GM04504 (cell line): ENCODE data around the gene SDK1.

Source experiments
- DNase-seq: peaks from one replicate; pipeline ENCODE4 v3.0.0-alpha.2; 2012; ENCODE audit warnings: low read depth

The SDK1 gene

DNA sequence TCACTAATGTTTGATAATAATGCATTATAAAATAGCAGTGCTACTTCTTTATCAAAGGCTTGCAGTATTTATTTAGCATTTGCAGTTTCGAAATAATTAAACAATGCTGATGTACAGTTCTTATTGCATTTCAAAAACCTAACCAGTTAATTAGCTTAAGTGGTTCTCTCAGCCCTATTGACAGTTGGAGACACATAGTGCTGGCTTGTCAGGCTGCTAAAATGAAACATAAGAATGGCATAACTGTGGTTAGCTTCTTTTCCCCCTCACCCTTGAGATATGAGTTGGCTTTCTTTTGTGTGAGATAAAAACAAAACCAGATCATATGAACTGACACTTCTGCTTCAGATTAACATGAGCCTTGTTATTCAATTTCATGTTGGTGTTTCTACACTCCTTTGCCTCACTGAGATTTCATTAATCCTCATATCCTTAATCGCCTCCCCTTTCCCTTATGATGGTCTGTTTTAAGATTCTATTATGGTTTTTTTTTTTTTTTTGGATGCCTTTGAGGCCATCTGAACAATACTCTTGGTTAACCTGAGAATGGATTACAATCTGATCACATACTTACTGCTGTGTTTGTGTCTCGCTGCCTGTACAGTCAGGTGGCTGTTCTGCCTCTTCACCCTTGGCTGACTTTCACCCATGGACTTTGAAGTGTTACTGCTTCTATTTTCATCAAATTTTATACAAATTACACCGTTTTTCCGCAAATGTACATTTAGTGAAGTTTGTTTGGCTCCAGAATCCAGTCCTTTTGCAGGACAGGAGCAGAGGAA is 108.0 kb downstream of the SDK1 start:
- no peak for DNase-seq

DNA sequence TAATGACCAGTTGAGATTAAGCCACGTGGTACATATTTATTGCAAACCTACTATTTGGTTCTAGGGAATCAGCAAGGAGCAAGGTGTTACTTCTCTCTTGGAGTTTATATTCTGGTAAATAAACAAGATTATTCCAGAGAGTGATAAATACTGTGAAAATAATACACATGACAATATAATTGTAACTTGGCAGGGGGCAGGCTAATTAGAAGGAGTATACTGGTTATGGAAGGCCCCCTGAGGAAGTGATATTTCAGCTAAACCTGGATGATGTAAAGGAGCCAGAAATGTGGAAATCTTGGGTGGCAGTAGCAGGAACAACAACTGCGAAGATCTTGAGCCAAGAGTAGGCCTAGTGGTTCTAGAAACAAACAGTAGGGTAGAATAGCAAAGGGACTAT is 111.8 kb downstream of the SDK1 start:
- DNase-seq = no peak

DNA sequence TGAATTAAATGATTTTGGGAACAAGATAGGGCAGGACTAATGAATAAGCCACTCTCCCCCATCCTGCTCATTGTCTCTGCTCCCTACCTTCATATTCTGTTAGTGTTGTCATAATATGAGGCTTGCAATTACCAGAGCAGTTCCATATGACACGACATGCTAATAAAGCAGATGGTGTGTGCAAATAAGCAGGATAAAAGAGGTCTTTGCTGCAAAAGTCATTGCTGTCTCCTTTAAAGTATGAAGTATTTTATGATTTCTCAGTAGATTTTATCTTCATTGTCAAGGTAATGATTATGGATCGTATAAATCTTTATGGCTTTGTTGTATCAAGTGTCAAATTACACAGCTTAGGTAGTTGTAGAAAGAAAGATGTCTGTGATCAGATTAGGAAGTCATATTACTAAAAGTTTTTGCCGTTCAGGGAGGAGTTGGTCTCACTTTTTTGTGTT is 114.8 kb downstream of the SDK1 start:
- no peak for DNase-seq

DNA sequence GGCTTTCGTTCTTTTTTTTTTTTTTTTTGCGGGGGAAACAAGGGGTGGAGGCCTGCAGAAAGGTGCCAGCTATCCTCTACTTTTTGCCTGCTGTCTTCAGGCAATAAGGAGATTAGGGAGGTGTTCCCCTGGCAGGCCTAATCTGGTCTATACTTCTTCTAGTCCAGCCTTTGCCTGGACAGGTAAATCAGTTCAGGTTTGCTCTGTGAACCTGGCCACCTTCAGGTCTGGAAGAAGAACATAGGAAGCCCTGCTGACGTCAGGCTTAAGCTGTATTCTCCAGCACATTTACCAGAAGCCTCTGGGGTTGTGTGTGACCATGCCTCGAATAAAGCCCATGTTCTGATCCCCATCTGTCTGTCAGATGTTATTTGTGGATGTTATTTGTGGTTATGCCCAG is 115.4 kb downstream of the SDK1 start:
- DNase-seq = no peak

DNA sequence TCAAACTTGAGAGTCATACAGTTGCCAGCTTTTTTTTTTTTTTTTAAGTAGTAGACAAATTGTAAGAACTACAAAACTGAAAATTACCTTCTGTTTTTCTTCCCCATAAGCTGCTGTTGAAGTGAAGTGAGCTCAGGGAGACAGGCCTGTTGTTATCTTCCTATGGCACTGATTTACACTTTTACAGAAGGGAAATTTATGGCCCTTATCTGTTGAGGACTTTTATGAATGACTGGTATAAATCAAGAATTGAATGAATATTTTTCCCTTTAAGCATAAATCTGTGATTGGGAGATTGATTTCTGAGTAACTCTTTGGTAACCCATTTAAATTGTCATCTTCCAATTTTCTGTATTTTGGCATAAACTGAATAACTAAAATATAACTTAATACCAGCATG is 124.0 kb downstream of the SDK1 start:
- DNase-seq = no peak

DNA sequence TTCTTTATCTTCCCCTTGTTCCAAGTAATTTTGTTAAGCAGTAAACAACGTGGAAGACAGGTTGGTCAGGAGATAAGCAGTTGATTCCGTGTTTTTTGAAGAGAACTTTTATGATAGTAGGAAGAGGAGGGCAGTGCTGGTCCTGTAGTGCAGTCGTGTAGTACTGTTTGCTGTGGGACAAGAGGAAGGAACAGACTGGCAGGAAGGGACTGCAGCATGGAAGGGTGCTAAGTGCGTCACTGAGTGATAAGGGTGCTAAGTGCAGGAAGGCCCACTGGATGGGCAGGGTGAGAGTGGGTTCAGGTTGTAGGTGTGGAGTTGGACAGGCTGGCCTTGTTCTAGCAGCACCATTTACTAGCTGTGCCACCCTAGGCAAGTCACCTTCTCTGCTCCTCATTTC is 125.0 kb downstream of the SDK1 start:
- no peak for DNase-seq

DNA sequence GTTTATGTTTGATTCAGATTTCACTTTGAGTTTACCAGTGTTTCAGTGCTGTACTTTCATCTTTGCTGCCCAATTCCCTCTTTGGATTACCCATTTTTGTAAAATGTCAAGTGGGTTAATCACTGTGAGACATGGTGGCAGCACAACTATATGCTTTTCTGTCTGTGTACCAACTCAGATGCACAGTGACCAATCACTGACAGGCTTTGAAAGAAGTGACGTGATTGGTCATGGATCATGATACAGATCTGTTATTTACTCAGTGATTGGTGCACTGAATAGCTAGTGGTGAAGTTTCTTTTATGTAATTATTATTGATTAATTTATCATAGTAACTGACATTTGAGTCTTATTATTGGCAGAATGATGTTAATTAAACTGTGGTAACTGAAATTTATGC is 126.9 kb downstream of the SDK1 start:
- DNase-seq = no peak

DNA sequence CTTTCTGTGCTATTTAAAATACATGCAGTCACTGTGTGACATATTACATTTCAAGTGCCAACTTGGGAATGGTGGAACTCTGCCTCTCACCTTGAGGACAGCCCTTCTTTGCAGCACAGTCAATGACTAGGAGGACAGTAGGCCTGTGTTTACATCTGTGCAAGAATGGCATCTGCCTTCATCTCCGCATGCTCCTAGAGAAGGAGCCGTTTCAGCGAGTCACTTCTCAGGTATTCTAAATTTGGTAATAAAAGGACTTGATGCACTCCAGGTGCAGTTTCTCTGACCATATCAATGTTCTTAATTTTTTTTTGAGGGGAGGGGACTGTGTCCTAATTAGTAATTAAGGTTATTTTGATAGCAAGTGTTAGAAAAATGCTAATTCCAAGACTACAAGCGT is 128.9 kb downstream of the SDK1 start:
- DNase-seq = no peak

DNA sequence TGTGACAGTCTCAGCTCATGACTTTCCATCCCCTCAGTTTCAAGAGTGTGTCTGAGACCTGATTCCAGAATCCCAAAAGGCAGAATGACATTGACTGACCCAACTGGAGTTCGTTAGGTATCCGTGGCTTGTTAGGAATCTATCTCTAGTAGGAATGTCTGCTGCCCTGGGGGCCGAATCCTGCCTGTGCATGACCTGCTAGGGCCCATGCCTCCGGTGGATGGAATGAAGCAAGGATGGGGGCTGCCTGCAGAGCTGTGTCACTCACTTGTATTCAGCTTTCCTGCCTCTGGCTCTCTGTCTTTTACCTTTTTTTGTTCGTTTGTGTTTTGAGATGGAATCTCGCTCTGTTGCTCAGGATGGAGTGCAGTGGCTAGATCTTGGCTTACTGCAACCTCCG is 129.5 kb downstream of the SDK1 start:
- DNase-seq = no peak

DNA sequence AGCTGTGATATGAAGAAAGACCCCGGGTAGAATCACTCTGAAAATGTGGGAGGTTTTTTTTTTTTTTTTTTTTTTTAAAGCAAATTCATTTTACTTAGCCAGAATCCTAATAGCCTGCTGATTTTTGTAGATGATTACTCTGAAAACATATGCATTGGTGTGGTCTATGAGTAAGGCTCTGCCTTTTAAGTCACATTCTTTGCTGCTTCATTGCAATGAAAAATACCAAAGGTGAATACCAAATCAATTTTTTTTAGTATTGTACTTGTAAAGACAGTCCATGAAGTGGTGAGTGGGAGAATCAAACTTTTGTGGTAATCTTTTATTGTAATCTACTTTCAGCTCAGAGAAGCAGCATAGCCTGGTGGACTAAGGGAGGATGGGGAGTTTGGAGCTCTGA is 130.3 kb downstream of the SDK1 start:
- no peak for DNase-seq

DNA sequence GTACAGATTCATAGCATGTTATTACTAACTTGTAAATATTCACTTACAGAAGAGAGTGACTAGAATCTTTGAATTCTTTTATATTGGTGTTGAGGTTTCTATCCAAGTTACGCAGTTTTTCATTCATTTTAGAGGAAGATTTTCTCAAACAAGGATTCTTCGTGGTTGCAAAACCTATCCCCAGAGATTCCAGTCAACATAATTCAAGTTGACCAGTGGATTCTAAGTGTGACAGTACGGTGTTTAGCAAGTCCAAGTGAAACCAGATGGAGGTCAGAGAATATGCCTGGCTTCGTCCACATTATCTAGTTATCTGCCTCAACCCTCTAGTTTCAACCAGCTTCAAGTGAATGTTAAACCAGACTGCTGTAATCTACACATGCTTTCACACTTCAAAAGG is 131.9 kb downstream of the SDK1 start:
- DNase-seq = no peak

DNA sequence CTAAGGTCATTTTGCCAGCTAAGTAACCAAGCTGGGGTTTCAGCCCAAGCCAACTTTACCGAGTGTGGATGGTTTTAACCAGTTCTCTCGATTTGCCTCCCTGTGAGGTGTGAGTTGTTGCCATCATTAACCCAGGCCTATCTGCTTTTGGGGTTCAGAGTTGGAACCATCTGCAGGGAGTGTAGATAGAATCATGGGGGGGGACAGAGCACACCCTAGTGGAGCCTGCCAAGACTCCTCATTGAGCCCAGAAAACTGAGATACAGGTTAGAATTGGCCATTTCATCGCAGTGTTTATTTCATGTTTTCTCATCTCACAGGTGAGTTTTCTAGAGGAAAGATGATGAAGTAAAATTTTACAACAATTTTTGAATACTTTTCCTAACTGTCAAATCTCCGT is 133.6 kb downstream of the SDK1 start:
- no peak for DNase-seq

DNA sequence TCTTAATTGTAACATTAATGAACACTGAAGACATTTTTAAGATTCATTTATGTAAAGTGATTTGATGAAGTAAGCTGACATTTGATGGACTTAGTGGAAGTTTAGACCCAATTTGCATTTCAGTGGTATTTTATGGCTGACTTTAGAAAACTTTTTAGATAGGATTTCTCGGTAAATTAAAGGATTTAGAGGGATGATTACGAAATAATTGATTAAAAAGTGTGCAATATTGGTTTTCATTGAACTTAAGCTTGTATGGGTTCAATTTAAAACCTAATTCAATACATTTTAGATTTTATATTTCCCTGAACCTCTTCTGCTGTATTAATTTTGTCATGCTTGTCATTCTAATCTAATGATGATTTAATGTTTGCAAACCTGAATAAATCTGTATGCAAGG is 135.1 kb downstream of the SDK1 start:
- DNase-seq = no peak

DNA sequence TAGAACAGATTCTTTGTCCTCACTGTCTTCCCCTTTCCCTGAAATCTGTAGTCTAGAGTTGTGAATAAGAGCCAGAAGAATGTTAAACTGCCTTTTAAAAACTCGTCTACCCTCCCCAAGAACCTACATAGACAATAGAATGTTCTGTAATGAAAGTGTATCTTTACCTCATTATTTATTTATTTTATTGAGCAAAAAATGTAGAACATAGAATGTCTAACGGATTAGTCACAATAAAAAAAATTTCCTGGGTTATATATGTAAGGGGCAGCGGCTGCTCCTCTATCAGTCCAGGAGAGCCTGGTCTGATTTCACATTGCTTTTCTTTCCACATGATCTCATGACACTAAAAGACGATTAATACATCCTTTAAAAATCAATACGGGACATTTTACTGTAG is 135.7 kb downstream of the SDK1 start:
- no peak for DNase-seq

DNA sequence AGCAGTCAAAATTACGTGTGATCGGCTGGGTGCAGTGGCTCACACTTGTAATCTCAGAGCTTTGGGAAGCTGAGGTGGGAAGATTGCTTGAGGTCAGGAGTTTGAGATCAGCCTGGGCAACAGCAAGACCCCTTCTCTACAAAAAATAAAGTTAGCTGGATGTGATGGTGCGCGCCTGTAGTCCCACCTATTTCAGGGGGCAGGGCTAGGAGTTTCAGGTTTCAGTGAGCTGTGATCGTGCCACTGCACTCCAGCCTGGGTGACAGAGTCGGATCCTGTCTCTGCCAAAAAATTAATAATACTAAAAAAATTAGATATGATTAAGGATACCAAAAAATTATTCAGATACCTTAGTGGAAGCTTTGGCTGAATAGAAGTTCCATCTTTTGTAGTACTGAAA is 136.4 kb downstream of the SDK1 start:
- no peak for DNase-seq

DNA sequence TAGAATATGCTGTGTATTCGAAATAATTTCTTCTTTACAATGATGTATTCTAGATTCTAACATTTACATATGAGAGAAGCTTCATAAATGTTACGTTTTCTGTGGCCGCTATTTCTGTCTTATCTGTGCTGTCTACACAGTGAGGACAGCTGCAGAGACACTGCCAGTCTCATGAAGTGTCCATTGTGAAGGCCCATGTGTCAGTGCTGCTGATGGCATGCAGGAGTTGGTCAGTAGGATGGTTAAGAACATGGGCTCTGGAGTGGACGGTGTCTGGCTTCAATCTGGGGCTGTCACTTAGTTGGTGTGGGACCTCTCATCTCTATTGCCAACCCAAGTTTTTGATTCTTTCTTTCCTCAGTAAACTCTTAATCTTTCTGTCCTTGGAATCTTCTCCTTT is 137.3 kb downstream of the SDK1 start:
- DNase-seq = no peak

DNA sequence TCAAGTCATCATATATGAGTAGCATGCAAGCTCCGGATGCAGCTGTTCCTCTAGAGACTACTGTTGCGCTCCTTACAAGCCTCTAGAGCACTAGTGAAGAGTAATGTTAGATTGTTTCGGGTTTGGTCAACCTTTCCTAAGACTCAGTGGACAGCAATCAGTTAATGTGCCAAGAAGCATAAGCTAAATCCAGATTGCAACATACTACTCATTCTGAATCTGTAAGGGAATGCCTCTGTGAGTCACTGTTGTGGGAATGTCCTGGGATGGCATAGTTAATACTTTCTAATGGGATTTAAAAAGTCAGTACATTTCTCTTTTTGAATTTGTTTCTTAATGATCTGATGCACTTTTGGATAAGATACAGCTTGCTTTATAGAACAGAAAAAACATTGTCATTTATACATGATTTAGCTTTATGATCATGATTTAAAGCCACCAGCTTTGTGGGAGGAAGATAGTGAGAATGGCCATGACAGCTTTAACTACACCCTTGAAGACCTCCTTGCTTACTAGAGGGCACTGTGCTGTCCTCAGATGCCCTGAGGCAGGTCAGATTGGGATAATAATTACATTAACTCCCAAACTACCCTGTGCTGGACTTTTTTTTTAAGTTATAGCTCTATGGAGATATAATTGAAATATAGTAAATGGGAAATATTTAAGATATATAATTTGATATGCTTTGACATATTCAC is 138.4 kb downstream of the SDK1 start:
- no peak for DNase-seq

DNA sequence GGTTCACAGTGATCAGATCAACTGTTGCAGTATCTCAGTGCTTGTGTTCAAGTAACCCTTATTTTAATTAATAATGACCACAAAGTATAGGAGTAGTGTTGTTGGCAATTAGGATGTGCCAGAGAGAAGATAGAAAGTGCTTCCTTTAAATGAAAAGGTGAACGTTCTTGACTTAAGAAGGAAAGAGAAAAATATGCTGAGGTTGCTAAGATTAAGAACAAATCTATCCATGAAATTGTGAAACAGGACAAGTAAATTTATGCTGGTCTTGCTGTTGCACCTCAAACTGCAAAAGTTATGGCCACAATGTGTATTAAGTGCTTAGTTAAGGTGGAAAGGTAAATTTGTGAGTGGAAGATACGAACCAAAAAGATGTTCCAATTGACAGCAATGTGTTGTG is 139.5 kb downstream of the SDK1 start:
- no peak for DNase-seq

DNA sequence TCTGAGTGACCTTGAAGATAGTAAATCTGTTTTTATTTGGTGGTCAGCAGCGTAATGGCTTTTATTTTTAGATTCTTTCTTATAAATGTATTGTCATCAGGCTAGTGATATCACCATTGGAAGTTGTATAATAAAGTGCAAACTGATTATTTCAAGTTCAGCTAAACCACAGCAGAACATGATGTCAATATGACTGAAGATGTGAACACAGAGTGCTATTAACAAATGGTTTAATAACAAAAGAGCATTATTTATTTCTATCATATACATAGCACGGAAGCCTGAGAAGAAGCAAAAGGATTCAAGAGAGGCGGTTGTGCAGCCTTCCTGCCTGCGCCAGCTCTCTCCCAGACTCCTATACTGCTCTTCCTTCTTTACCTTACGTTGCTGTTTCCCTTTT is 142.7 kb downstream of the SDK1 start:
- DNase-seq = no peak

DNA sequence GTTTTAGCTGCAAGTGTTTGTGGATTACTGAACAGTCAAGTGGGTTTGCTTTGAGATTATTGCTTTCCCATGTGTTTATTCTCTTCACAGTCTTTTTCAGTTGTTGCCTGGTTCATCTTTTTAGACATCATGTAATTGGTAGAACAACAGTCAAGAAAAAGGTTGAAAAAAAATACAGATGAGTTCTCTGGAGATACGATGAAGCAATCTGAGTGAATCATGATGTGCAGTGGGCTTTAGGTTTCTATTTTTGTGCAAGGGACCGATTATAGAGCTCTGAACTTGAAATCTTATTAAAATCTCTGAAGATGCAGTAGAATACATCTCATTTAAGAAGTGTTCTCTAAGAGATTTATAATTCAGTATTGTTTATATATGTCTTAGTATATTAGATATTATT is 145.7 kb downstream of the SDK1 start:
- DNase-seq = no peak

DNA sequence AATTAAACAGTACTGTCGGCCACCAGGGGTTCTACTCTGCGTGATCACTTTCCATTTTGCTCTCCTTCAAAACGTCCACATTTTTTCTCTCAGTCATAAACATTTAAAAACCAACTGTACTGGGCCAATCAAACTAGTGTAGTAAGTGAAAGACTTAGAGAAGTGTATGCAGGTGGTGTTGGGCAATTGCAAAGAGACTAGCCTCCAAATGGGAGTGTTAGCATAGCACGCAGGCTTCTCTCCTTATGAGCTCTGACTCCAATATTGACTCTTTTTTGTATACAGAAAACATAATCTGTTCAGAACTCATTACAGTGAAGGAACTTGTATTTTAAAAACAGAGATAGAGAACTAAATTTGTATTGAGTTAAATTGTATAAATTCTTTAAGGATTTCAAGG is 150.6 kb downstream of the SDK1 start:
- DNase-seq = no peak

DNA sequence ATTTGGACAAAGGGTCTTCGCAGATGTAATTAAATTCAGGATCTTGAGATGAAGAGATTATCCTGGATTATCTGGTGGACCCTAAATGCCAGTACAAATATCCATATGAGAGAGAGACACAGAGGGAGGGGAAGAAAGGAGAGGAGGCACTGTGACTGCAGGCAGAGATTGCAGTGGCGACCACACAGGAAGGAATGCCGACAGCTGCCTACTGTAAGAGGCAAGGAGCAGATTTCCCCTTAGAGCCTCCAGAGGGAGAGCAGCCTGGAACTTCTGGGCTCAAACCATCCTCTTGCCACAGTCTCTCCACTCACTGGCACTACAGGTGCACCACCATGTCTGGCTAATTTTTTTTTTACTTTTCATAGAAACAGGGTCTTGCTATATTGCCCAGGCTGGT is 152.3 kb downstream of the SDK1 start:
- no peak for DNase-seq

DNA sequence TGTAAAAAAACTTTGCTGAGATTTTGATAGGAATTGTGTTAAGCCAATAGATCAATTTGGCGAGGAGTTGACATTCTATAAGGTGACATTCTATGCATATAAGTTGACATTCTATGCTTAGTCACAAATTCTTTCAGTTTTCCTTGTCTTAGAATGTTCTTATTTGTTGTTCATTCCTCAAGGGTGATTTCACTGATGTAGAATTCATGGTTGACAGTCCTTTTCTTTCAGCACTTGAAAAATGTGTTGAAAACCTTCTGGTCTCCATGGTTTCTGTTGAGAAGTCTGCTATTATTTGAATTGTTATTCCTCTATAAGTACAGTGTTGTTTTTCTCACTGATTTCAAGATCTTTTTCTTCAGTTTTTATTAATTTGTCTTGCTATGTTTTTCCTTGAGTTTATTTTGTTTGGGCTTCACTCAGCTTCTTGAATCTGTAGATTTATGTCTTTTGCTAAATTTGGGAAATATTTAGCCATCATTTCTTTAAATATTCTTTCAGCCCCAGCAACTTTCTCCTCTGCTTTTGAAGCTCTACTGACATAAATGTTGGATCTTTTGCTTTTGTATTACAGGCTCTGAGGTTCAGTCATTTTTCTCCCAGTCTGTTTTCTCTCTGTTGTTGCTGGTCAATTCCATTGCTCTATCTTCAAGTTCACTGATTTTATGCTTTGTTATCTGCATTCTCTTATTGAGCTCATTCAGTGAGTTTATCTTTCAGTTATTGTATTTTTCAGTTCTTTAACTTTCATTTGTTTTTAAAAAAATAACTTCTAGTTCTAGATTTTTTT is 154.9 kb downstream of the SDK1 start:
- DNase-seq = no peak
